HG03460 (cell line): ENCODE results near the gene MAD2L1.
A peak's percentile ranks its signal among the peaks of the same experiment; 100 is the strongest.
"Not testable (repeated sequence)": the region's sequence is repeated elsewhere in the genome, so short reads cannot be mapped to it uniquely, and the experiment has no call there.

ENCODE experiments used
- ATAC-seq: cut with Tn5 transposase; IDR thresholded peaks from one replicate; pipeline ENCODE4 v1.9.1; 2021; ENCODE audit not compliant: unreplicated experiment

Gene MAD2L1

GRCh38 chr4:120066517-120067340, at the start of gene MAD2L1:
MAD2L1 (minus strand) TSS chr4:120066848; CDS start chr4:120066734, 114 bp downstream.
- ATAC-seq: peak; percentile 80

DNA sequence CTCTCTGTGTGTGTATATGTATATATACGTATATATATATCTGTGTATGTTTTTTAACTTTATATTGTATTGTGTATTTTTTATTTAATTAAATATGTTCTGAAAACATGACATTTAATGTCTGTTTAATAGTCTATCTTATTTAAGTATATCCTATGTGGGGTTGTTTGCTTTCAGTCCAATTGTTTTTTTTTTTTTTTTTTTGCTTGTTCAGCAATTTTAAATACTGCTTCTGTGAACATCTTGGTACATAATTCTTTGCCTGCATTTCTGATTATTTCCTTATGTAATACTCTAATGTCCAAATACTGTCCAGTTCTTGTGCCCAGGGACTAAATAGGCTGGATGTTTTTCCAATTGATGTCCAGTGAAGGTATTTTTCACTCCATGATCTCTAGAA, 45.1 kb upstream of the MAD2L1 start:
- ATAC-seq: no peak

- no peak for ATAC-seq
Measured at GRCh38 chr4:120109406-120109805, 42.8 kb upstream of the MAD2L1 start.

- ATAC-seq: peak; percentile 97
Measured at GRCh38 chr4:120105472-120105871, 38.8 kb upstream of the MAD2L1 start.

DNA sequence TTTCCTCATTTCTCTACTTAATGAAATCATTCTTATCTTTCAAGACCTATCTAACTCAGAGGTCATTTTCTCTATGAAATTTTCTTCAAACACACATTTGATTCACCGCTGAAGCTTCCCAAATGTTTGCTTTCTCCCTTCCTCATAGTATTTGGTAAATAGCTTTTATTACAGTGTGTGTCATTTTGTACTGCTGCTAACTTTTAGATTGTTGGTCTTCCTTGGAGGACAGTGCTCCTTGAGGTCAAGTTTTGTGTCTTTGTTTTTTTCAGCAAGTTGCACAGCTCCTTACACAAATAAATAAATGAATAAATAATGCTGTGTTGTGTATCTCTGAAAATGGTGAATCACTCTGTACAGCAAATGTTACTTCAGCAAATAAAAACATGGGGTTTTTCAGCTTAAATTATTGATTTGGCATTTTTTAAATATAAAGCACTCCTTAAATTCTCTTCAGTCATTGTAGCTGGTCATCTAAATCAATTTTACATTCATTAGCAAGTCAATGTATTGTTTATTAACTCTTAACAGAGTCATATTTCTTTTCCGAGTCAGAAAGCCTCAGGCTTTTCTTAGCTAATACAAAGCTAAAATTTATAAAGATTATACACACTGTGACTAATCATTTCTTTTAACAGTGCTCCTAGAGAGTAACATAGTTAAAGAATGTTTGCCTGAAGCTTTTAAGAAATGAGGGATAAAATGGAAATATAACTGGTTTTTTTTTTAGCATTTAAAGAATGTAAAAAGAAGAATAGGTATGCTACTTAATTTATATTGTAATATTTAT, 30.1 kb upstream of the MAD2L1 start:
- ATAC-seq: no peak

DNA sequence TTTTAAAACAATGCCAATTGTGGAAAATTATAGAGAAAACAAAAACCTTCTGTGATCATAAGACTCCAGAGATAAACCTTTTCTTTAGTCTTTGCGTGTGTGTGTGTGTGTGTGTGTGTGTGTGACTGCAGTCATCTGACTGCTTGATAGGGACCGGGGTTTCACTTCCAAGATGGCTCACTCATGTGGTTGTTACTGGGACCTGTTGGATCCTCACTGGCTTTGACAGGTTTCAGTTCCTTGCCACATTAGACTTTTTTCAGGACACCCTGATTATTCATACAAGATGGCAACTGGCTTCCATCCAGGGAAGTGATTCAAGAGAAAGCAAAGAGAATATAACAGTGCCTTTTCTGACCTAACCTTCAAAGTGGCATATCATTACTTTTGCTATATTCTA, 21.9 kb upstream of the MAD2L1 start:
- no peak for ATAC-seq

GRCh38 chr4:120088066-120088465, 21.4 kb upstream of the MAD2L1 start:
- not testable (repeated sequence) for ATAC-seq

DNA sequence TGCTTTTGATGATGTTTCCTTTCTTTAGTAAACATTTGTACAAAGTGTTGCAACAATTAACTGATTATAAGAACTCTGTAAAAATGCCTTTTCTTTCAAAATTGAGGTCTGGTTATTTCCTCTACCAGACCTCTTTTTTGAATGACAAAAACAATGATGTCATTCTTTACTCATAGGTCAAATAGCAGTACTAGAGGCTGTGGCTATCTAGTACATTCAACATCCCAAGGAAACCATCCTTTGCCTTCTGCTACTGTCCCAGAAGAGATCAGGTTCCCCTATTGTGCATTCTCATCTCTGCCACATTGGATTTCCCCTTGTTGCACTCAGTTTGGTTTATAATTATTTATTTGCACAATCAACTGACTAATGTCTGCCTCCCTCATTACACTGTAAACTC, 19.1 kb upstream of the MAD2L1 start:
- no peak for ATAC-seq

DNA sequence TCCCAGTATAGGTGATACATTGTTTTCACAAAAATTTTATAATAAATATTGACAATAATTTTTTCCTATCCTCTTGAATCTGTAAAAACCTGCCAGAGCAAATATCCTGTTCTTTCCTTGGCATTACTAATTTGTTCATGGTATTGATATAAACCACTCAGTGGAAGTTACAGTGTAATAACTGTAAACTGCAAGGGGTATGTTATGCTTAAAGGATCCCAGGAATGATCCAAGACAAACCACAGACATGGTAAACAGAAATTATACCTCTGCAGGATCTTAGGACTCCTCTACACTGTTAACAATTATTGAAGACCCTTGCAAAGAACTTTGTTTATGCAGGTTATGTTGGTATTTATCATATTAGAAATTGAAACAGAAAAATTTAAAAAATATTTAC, 17.7 kb upstream of the MAD2L1 start:
- ATAC-seq: no peak

- no peak for ATAC-seq
Measured at GRCh38 chr4:120083152-120083551, 16.5 kb upstream of the MAD2L1 start.

DNA sequence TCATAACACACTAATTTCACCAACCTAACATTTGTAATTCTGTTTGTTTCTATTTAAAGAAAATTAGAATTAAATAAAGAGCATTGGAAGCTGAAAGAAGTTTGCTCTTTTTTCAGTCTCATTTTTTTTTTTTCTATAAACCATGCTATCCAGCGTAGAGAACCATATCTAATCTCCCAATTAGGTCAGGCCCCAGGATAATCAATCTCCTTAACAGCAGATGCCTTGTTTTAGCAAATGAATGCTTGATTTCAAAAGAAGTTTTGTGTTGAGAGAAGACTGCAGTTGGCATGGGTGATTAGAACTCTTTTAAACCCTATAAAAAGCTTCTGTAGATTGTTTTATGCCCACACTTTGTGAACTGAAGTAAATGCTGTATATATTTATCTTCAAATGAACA, 15.6 kb upstream of the MAD2L1 start:
- ATAC-seq: no peak

DNA sequence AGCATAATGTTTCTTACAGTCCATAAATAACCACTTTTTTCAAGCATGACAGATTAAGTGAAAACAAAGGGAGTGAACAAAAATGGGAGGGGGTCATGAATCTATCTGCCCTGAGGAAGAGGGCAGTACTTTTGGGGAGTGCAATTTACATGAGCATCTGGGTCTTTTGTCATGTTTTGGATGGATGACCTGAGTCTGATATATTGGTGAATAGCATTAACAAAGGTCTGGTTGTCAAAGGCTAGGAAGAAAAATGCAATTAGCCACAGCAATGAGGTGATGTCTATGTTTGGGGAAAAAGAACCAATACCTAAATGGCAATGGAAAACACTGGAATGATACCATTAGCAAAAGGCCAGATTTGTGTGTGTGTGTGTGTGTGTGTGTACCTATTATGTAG, 15.1 kb upstream of the MAD2L1 start:
- no peak for ATAC-seq

DNA sequence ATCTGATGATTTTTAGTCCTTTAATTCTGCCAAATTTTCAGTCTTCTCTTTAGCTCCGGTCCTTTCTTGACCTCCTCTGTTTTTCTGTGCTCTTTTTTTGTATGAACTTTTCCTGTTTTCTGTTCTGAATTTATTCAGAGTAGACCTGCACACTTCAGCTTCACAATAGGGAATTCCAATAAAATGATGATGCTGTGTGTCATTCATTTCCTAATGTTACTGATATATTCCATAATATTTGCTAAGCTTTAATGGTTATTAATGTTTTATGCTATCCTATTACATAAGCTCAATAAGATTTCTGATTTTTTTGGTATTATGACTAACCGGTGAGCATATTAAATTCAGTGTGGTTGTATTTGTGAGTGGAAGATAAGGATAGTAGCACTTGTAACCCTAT, 13.9 kb upstream of the MAD2L1 start:
- ATAC-seq: no peak

DNA sequence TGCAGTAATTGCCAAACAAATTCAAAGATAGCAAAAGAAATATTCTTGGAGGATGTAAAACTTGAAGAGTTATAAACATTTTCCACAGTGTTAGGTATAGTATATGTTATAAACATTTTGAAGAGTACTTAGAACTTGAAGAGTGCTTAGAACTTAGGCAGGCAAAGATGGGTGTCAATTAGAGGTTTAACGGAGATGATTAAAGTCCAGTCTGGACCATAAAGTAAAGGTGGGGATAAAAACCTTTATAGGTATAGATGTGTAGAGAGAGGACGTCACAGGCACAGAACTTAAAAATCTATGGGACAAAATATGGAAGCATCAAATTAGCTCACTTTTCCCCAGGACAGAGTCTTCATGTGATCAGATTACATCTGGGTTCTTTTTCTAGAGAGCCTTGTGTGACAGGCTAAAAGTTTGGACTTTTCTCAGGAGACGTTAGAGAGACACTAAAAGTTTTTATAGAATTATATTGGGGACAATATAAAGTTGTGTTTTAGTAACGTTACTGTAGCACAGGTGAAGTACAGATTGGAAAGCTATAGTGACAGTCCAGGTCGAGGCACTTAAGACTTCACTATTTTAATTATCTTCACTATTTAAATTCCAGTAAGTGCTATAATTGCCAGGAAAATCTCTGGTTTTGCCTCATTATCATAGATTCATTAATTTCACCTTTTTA, 13.3 kb upstream of the MAD2L1 start:
- no peak for ATAC-seq

DNA sequence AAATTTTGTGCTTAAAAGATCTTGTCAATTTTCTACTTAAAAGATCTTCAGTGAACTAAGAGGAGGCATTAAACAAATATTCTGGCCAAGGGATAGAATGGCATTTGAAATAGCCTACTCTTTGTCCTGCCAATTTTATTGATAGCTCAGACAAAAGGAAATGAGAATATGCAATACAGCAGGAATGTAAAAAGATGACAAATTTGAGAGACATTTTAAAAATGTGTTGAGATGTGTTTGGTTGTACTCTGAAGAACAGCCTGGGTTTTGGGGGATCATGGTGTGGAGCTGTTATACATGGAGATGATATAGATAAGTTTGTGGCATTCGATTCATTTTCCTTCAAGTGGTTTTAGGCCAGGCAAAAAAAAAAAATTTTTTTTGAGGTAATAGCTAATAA, 11.6 kb upstream of the MAD2L1 start:
- no peak for ATAC-seq

DNA sequence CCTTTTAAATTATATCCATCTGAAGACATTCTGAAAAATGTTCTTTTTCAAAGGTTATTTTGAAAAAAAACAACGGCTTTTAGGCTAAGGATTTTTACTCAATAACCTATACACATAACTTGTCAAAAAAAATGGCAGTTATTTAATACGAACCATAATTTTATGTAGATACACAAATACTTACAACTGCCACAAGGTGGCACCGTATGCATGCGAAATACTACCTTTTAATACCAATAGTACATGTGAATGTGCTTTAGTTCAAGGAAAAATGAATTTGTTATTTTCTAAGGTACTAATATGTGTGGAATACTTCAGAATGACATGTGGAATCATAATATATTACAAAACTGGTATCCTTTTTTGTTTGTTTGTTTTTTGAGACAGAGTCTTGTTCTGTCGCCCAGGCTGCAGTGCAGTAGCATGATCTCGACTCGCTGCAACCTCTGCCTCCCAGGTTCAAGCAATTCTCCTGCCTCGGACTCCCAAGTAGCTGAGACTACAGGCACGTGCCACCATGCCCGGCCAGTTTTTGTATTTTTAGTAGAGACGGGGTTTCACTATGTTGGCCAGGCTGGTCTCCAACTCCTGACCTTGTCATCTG, 4.6 kb upstream of the MAD2L1 start:
- ATAC-seq: no peak

DNA sequence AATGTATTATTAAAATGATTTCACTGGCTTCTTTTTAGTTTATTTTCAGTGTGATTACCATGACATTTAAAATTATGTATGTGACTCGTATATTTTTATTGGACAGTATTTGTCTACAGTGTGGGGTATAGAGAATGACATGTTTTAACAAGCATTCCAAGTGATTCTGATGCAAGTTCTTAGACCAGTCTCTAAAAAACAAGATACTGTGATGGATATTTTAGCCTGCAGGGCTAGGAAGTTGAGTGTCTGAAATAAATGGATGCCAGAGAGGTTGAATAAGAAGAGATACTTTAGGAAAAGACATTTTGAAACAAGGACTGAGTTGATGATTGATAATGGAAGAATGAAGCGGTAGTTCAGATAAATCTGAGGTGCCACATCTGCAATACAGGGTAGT, 3.5 kb upstream of the MAD2L1 start:
- ATAC-seq: no peak

DNA sequence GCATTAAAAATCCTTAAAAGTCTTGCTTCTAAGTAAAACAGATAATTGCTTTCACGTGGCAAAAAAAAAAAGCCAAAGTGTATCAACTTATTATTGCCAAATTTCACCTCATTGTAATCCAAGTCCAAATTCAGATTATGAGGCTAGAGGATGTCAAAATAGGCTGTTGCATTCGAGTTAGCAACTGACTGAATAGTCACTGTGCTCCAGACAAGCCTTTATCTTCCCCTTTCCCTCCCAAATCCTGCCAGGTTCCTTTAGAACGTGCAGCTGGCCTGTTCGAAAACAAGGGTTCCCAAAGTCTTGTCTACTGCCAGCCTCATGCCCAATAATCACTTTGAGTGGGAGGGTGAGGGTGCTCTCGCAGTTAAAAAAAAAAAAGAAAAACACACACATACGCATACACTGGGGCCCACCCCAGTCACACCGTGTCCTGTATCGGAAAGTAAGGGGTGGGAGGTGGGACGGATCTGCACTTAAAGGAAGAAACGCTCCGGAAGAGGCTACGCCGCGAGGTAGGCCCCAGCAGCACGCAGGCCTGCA, 603 bp downstream of the MAD2L1 start:
- peak; percentile 0 for ATAC-seq

GRCh38 chr4:120064887-120065286, 1.8 kb downstream of the MAD2L1 start:
- no peak for ATAC-seq

DNA sequence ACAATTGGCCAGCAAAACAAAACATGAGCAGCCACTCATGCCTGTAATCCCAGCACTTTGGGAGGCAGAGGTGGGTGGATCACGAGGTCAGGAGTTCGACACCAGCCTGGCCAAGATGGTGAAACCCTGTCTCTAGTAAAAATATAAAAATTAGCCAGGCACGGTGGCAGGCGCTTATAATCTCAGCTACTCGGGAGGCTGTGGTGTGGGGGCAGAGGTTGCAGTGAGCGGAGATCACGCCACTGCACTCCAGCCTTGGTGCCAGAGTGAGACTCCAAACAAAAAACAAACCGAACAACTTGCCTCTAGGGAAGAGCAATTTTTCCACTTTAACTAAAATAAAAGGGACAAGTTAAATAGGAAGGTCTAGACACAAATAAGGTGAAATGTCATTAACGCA, 2.9 kb downstream of the MAD2L1 start:
- not testable (repeated sequence) for ATAC-seq

- no peak for ATAC-seq
Measured at GRCh38 chr4:120062663-120063195, 3.9 kb downstream of the MAD2L1 start.
